Mesenchymal stem cell (in vitro differentiated cells and primary cell): Measurements from ENCODE around the gene LGALS1.

ENCODE experiments used
- DNase-seq: peaks from one replicate; pipeline ENCODE4 v3.0.0-alpha.2; 2013
- H2AFZ ChIP-seq: one replicate; pipeline ENCODE4 v1.6.1; 2013; ENCODE audit warnings: low read depth, mild to moderate bottlenecking, control low read depth, inconsistent platforms, low read length, moderate library complexity
- H2AK5ac ChIP-seq: 2 replicates; pipeline ENCODE4 v1.6.1; 2013; ENCODE audit warnings: low read length, moderate library complexity, mild to moderate bottlenecking, inconsistent platforms; ENCODE audit not compliant: severe bottlenecking
- H2BK120ac ChIP-seq: one replicate; pipeline ENCODE4 v1.6.1; 2013; ENCODE audit warnings: low read depth, mild to moderate bottlenecking, inconsistent platforms, low read length, moderate library complexity
- H2BK12ac ChIP-seq, 2 experiments: one replicate each; pipeline ENCODE4 v1.6.1; 2013; ENCODE audit warnings: inconsistent platforms in 2 of 2, low read length in 2 of 2, mild to moderate bottlenecking in 2 of 2, moderate library complexity in 2 of 2, control low read depth in 1 of 2
- H2BK15ac ChIP-seq: one replicate; pipeline ENCODE4 v1.6.1; 2013; ENCODE audit warnings: mild to moderate bottlenecking, low read depth, inconsistent platforms; ENCODE audit not compliant: poor library complexity, severe bottlenecking
- H2BK5ac ChIP-seq: 2 replicates; pipeline ENCODE4 v1.6.1; 2013; ENCODE audit warnings: low read depth, mild to moderate bottlenecking, low read length, control low read depth, inconsistent platforms; ENCODE audit not compliant: poor library complexity, severe bottlenecking
- H3K14ac ChIP-seq, 2 experiments: one replicate each; pipeline ENCODE4 v1.6.1; 2013; ENCODE audit warnings: inconsistent platforms in 2 of 2, low read length in 2 of 2, control low read depth in 1 of 2, mild to moderate bottlenecking in 1 of 2, moderate library complexity in 1 of 2
- H3K18ac ChIP-seq, 2 experiments: one replicate each; pipeline ENCODE4 v1.6.1; 2013; ENCODE audit warnings: inconsistent platforms in 2 of 2, low read length in 2 of 2, control low read depth in 1 of 2, low read depth in 1 of 2, mild to moderate bottlenecking in 1 of 2
- H3K23ac ChIP-seq, 2 experiments: one replicate each; pipeline ENCODE4 v1.6.1; 2013; ENCODE audit warnings: inconsistent platforms in 2 of 2, low read length in 2 of 2, mild to moderate bottlenecking in 2 of 2, moderate library complexity in 2 of 2, control low read depth in 1 of 2
- H3K27ac ChIP-seq: 2 replicates; pipeline ENCODE4 v1.5.1; 2013; ENCODE audit warnings: mild to moderate bottlenecking, moderate library complexity, low read length, control low read depth, inconsistent platforms; ENCODE audit not compliant: poor library complexity, severe bottlenecking
- H3K27me3 ChIP-seq, 2 experiments: 2 replicates each; pipeline versions ENCODE4 v1.6.1 to v1.7.0; 2013; ENCODE audit warnings: low read length in 2 of 2, mild to moderate bottlenecking in 2 of 2, moderate library complexity in 2 of 2, control low read depth in 1 of 2, inconsistent platforms in 1 of 2; ENCODE audit not compliant: control insufficient read depth in 1 of 2, insufficient read depth in 1 of 2
- H3K36me3 ChIP-seq, 2 experiments: 2 replicates each; pipeline versions ENCODE4 v1.6.1 to v1.7.0; 2013; ENCODE audit warnings: low read length in 2 of 2, control low read depth in 1 of 2, inconsistent platforms in 1 of 2, low read depth in 1 of 2, mild to moderate bottlenecking in 1 of 2; ENCODE audit not compliant: insufficient read depth in 2 of 2, control insufficient read depth in 1 of 2
- H3K4ac ChIP-seq, 2 experiments: one replicate each; pipeline ENCODE4 v1.6.1; 2013; ENCODE audit warnings: inconsistent platforms in 2 of 2, low read length in 2 of 2, mild to moderate bottlenecking in 2 of 2, moderate library complexity in 2 of 2, control low read depth in 1 of 2, low read depth in 1 of 2
- H3K4me1 ChIP-seq: 2 replicates; pipeline ENCODE4 v1.6.1; 2013; ENCODE audit warnings: low read depth, low read length, control low read depth; ENCODE audit not compliant: control insufficient read depth, insufficient read depth
- H3K4me2 ChIP-seq: 2 replicates; pipeline ENCODE4 v1.6.1; 2013; ENCODE audit warnings: low read length, mild to moderate bottlenecking, inconsistent platforms; ENCODE audit not compliant: poor library complexity, severe bottlenecking
- H3K4me3 ChIP-seq, 2 experiments: 2 replicates each; pipeline versions ENCODE4 v1.5.1 to v1.7.0; 2013; ENCODE audit warnings: low read length in 2 of 2, mild to moderate bottlenecking in 2 of 2, control low read depth in 1 of 2, low read depth in 1 of 2; ENCODE audit not compliant: insufficient read depth in 1 of 2
- H3K79me1 ChIP-seq: replicated peaks from 2 replicates; pipeline ENCODE4 v1.6.1; 2013; ENCODE audit warnings: mild to moderate bottlenecking, control low read depth, low read length, inconsistent platforms; ENCODE audit not compliant: poor library complexity, severe bottlenecking
- H3K9ac ChIP-seq: 2 replicates; pipeline ENCODE4 v1.7.0; 2013; ENCODE audit warnings: mild to moderate bottlenecking, low read length, moderate library complexity
- H3K9me3 ChIP-seq: 2 replicates; pipeline ENCODE4 v1.7.0; 2013; ENCODE audit warnings: mild to moderate bottlenecking, low read length; ENCODE audit not compliant: control insufficient read depth
- H4K8ac ChIP-seq: one replicate; pipeline ENCODE4 v1.6.1; 2013; ENCODE audit warnings: inconsistent platforms, mild to moderate bottlenecking, low read length, moderate library complexity
- H4K91ac ChIP-seq: one replicate; pipeline ENCODE4 v1.6.1; 2013; ENCODE audit warnings: mild to moderate bottlenecking, low read length, inconsistent platforms
- WGBS: methylation state at CpG from one replicate; pipeline ENCODE4 v1.1.7; 2013; ENCODE audit warnings: mixed read lengths; 5-methylcytosine and 5-hydroxymethylcytosine counted together

The LGALS1 gene

DNA sequence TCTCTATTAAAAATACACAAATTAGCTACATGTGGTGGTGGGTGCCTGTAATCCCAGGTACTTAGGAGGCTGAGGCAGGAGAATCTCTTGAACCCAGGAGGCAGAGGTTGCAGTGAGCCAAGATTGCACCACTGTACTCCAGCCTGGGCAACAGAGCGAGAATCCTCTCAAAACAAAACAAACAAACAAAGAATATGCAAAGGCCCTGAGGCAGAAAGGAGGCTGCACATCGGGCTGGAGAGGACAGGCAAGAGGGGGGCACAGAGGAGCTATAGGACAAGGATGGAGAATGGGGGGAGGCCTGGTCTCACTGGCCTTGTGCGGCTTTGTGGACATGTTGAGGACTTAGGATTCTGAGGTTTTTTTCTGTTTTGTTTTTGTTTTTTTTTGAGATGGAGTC, 29.8 kb downstream of the LGALS1 start:
- Histone ChIP-seq H3K79me1 (no peaks in the 10 kb centered on the region), H3K27ac (no peak overlapping the region), H3K27me3 (no peaks in the 10 kb centered on the region), H2BK12ac (no peak overlapping the region), H3K9me3 (no peaks in the 10 kb centered on the region), H3K23ac (no peak overlapping the region), H3K9ac (no peak overlapping the region), H2BK5ac (no peak overlapping the region), H2AFZ (no peak overlapping the region), H2BK15ac (no peak overlapping the region), H2AK5ac (no peak overlapping the region), H3K4me1 (no peaks in the 10 kb centered on the region), H3K14ac (no peak overlapping the region), H4K91ac (no peak overlapping the region), H3K36me3 (peaks cover 0 to 11% of the 10 kb centered on the region in 2 experiments), H3K18ac (no peak overlapping the region), H3K4me3 (no peak overlapping the region), H3K4ac (no peak overlapping the region), H3K4me2 (no peak overlapping the region), H4K8ac (no peak overlapping the region), H2BK120ac (no peak overlapping the region)
- no peak for DNase-seq
- 93% methylated on average over 2 of the region's 3 CpGs for WGBS

GRCh38 chr22:37708580-37709444, 33.4 kb downstream of the LGALS1 start:
- WGBS: 91% methylated on average over 25 of the region's 25 CpGs
- H3K23ac ChIP-seq: no peak overlapping the region
- H2BK120ac ChIP-seq: no peak overlapping the region
- H3K79me1 ChIP-seq: no peaks in the 10 kb centered on the region
- no peak for DNase-seq
- H3K27ac ChIP-seq: no peak overlapping the region
- H2BK12ac ChIP-seq: no peak overlapping the region
- no peak overlapping the region for H4K91ac ChIP-seq
- no peak overlapping the region for H3K4me2 ChIP-seq
- H3K4me3 ChIP-seq: no peak overlapping the region
- H3K4ac ChIP-seq: no peak overlapping the region
- H3K4me1 ChIP-seq: no peaks in the 10 kb centered on the region
- no peaks in the 10 kb centered on the region for H3K9me3 ChIP-seq
- H4K8ac ChIP-seq: no peak overlapping the region
- no peak overlapping the region for H3K14ac ChIP-seq
- H3K36me3 ChIP-seq: peaks cover 0 to 18% of the 10 kb centered on the region in 2 experiments
- no peak overlapping the region for H3K9ac ChIP-seq
- H3K27me3 ChIP-seq: no peaks in the 10 kb centered on the region
- H2BK15ac ChIP-seq: no peak overlapping the region
- H3K18ac ChIP-seq: no peak overlapping the region
- H2AFZ ChIP-seq: no peak overlapping the region
- no peak overlapping the region for H2BK5ac ChIP-seq
- no peak overlapping the region for H2AK5ac ChIP-seq

GRCh38 chr22:37709445-37709765, 34.0 kb downstream of the LGALS1 start:
- no peaks in the 10 kb centered on the region for H3K79me1 ChIP-seq
- H3K14ac ChIP-seq: no peak overlapping the region
- no peak for DNase-seq
- H3K9ac ChIP-seq: no peak overlapping the region
- no peaks in the 10 kb centered on the region for H3K27me3 ChIP-seq
- no peak overlapping the region for H3K23ac ChIP-seq
- no peak overlapping the region for H3K18ac ChIP-seq
- H3K4me1 ChIP-seq: no peaks in the 10 kb centered on the region
- H3K9me3 ChIP-seq: no peaks in the 10 kb centered on the region
- H3K36me3 ChIP-seq: peaks cover 0 to 18% of the 10 kb centered on the region in 2 experiments
- no peak overlapping the region for H2BK5ac ChIP-seq
- H2BK15ac ChIP-seq: no peak overlapping the region
- H4K8ac ChIP-seq: no peak overlapping the region
- no peak overlapping the region for H4K91ac ChIP-seq
- no peak overlapping the region for H3K4ac ChIP-seq
- no peak overlapping the region for H2BK120ac ChIP-seq
- H2BK12ac ChIP-seq: no peak overlapping the region
- H2AFZ ChIP-seq: no peak overlapping the region
- no peak overlapping the region for H3K4me3 ChIP-seq
- 96% methylated on average over 7 of the region's 15 CpGs for WGBS
- no peak overlapping the region for H2AK5ac ChIP-seq
- no peak overlapping the region for H3K27ac ChIP-seq
- H3K4me2 ChIP-seq: no peak overlapping the region

GRCh38 chr22:37710675-37711074, 35.2 kb downstream of the LGALS1 start:
- no peak for DNase-seq
- Histone ChIP-seq H3K9me3 (no peaks in the 10 kb centered on the region), H4K91ac (no peak overlapping the region), H2BK120ac (no peak overlapping the region), H3K4ac (no peak overlapping the region), H3K27me3 (no peaks in the 10 kb centered on the region), H3K27ac (no peak overlapping the region), H3K4me3 (no peak overlapping the region), H3K4me2 (no peak overlapping the region), H2AFZ (no peak overlapping the region), H2BK5ac (no peak overlapping the region), H4K8ac (no peak overlapping the region), H2AK5ac (no peak overlapping the region), H3K4me1 (no peaks in the 10 kb centered on the region), H3K18ac (no peak overlapping the region), H3K36me3 (peaks cover 0 to 18% of the 10 kb centered on the region in 2 experiments), H2BK12ac (no peak overlapping the region), H2BK15ac (no peak overlapping the region), H3K23ac (no peak overlapping the region), H3K79me1 (no peaks in the 10 kb centered on the region), H3K14ac (no peak overlapping the region), H3K9ac (no peak overlapping the region)
- 93% methylated on average over 3 of the region's 3 CpGs for WGBS
